IMR-90 (cell line): ENCODE data around the gene TPM4. TPM values are rescaled to one million over a fixed set of nuclear protein-coding genes. Genes with fewer than 3 reads are reported as not detected.

ENCODE experiments used
- ATAC-seq: fragments of 200-7000 bp; cut with Tn5 transposase; 2 replicates; pipeline ENCODE4 v1.9.1; 2020; ENCODE audit warnings: low read depth, mild to moderate bottlenecking, moderate library complexity
- BruUV-seq: library from RNA; stranded (reverse); fragments of 400-500 nt; replicated peaks from 2 replicates; lab custom pipeline; 2021; lab: Mats Ljungman, UMichigan
- CTCF ChIA-PET: fragments of 300-600 bp; formaldehyde crosslinking; extraction: SDS; loops from one replicate; lab custom pipeline; 2021; ENCODE audit warnings: antibody characterized with exemption; lab: Yijun Ruan, JAX
- POLR2A ChIA-PET: fragments of 300-600 bp; sonication (Branson Sonifier 250); formaldehyde crosslinking; loops from one replicate; lab custom pipeline; 2022; ENCODE audit warnings: antibody characterized with exemption; ENCODE audit not compliant: unreplicated experiment; lab: Charles Lee
- DNase-seq: peaks from one replicate; pipeline ENCODE4 v3.0.0; 2013
- H2AFZ ChIP-seq: replicated peaks from 2 replicates; pipeline ENCODE3; 2013; ENCODE audit warnings: low read length, mild to moderate bottlenecking; ENCODE audit not compliant: poor library complexity
- H2AK5ac ChIP-seq: 2 replicates; pipeline ENCODE4 v1.6.1; 2013; ENCODE audit warnings: low read depth, low read length, inconsistent platforms
- H2AK9ac ChIP-seq: replicated peaks from 2 replicates; pipeline ENCODE3; 2013; ENCODE audit warnings: mild to moderate bottlenecking, low read depth, low read length, moderate library complexity; ENCODE audit not compliant: poor library complexity
- H2BK120ac ChIP-seq: 2 replicates; pipeline ENCODE4 v1.6.1; 2013; ENCODE audit warnings: low read depth, low read length, inconsistent platforms
- H2BK15ac ChIP-seq: 3 replicates; pipeline ENCODE4 v1.6.1; 2013; ENCODE audit warnings: low read depth, low read length, inconsistent platforms
- H2BK20ac ChIP-seq: 2 replicates; pipeline ENCODE4 v1.6.1; 2013; ENCODE audit warnings: low read depth, mild to moderate bottlenecking, inconsistent platforms, low read length, moderate library complexity
- H2BK5ac ChIP-seq: 2 replicates; pipeline ENCODE4 v1.6.1; 2013; ENCODE audit warnings: mild to moderate bottlenecking, low read depth, low read length, inconsistent platforms; ENCODE audit not compliant: poor library complexity, severe bottlenecking
- H3K14ac ChIP-seq: replicated peaks from 2 replicates; pipeline ENCODE4 v1.6.1; 2013; ENCODE audit warnings: low read depth, low read length, inconsistent platforms
- H3K18ac ChIP-seq: 2 replicates; pipeline ENCODE4 v1.6.1; 2013; ENCODE audit warnings: low read depth, low read length, control low read depth
- H3K23ac ChIP-seq: 2 replicates; pipeline ENCODE4 v1.6.1; 2013; ENCODE audit warnings: low read depth, low read length, inconsistent platforms
- H3K27ac ChIP-seq: 2 replicates; pipeline ENCODE4 v1.5.1; 2013; ENCODE audit warnings: mild to moderate bottlenecking, control low read depth, low read length; ENCODE audit not compliant: insufficient read depth
- H3K27me3 ChIP-seq: 2 replicates; pipeline ENCODE4 v1.6.1; 2013; ENCODE audit warnings: low read length; ENCODE audit not compliant: control insufficient read depth, insufficient read depth
- H3K36me3 ChIP-seq: 2 replicates; pipeline ENCODE4 v1.6.1; 2013; ENCODE audit warnings: low read length, mixed read lengths; ENCODE audit not compliant: control insufficient read depth, insufficient read depth
- H3K4ac ChIP-seq: 2 replicates; pipeline ENCODE4 v1.6.1; 2013; ENCODE audit warnings: low read depth, low read length, inconsistent platforms
- H3K4me1 ChIP-seq: 2 replicates; pipeline ENCODE4 v1.6.1; 2013; ENCODE audit warnings: low read length, mixed read lengths; ENCODE audit not compliant: control insufficient read depth, insufficient read depth
- H3K4me2 ChIP-seq: 2 replicates; pipeline ENCODE4 v1.6.1; 2013; ENCODE audit warnings: low read depth, mild to moderate bottlenecking, control low read depth, low read length, moderate library complexity
- H3K4me3 ChIP-seq: 2 replicates; pipeline ENCODE4 v1.5.1; 2013; ENCODE audit warnings: low read depth, mild to moderate bottlenecking, control low read depth, low read length, moderate library complexity; ENCODE audit not compliant: insufficient read depth
- H3K56ac ChIP-seq: 2 replicates; pipeline ENCODE4 v1.6.1; 2013; ENCODE audit warnings: low read length, inconsistent platforms; ENCODE audit not compliant: insufficient read depth; ENCODE audit errors: extremely low read depth
- H3K79me1 ChIP-seq, 2 experiments: 2 replicates each; pipeline ENCODE4 v1.6.1; 2013; ENCODE audit warnings: low read length in 2 of 2, inconsistent platforms in 1 of 2, low read depth in 1 of 2
- H3K9ac ChIP-seq: 2 replicates; pipeline ENCODE4 v1.6.1; 2013; ENCODE audit warnings: low read depth, low read length, control low read depth
- H3K9me1 ChIP-seq: 2 replicates; pipeline ENCODE4 v1.6.1; 2013; ENCODE audit warnings: low read length, inconsistent platforms; ENCODE audit not compliant: insufficient read depth
- H3K9me3 ChIP-seq: 2 replicates; pipeline ENCODE4 v1.6.1; 2013; ENCODE audit warnings: low read length; ENCODE audit not compliant: control insufficient read depth, insufficient read depth
- H4K20me1 ChIP-seq: 2 replicates; pipeline ENCODE4 v1.6.1; 2013; ENCODE audit warnings: low read length, inconsistent platforms; ENCODE audit not compliant: insufficient read depth
- H4K5ac ChIP-seq: 2 replicates; pipeline ENCODE4 v1.6.1; 2013; ENCODE audit warnings: mild to moderate bottlenecking, low read depth, low read length, control low read depth
- H4K8ac ChIP-seq, 2 experiments: 2 replicates each; pipeline ENCODE4 v1.6.1; 2013; ENCODE audit warnings: low read depth in 2 of 2, low read length in 2 of 2, control low read depth in 1 of 2, inconsistent platforms in 1 of 2
- H4K91ac ChIP-seq: 2 replicates; pipeline ENCODE4 v1.6.1; 2013; ENCODE audit warnings: low read depth, low read length, inconsistent platforms; ENCODE audit not compliant: insufficient read depth
- CEBPB ChIP-seq: IDR thresholded peaks from 2 replicates; pipeline ENCODE4 v1.6.1; 2012; ENCODE audit warnings: low read depth, low read length, improper control_type of control experiment
- CHD1 ChIP-seq: IDR thresholded peaks from 2 replicates; pipeline ENCODE4 v1.6.1; 2012; ENCODE audit warnings: low read depth, low read length, improper control_type of control experiment
- MXI1 ChIP-seq: IDR thresholded peaks from 2 replicates; pipeline ENCODE4 v1.6.1; 2012; ENCODE audit warnings: low read depth, mild to moderate bottlenecking, low read length, moderate library complexity, borderline replicate concordance
- RCOR1 ChIP-seq: IDR thresholded peaks from 2 replicates; pipeline ENCODE4 v1.6.1; 2012; ENCODE audit warnings: mild to moderate bottlenecking, low read length, improper control_type of control experiment; ENCODE audit not compliant: insufficient replicate concordance
- SMC3 ChIP-seq: fragments of 150-350 bp; IDR thresholded peaks from 2 replicates; pipeline ENCODE4 v1.6.1; 2016; ENCODE audit warnings: low read depth, mild to moderate bottlenecking, antibody characterized with exemption, low read length, moderate library complexity
- WGBS, 2 experiments: methylation state at CpG; one replicate each; pipeline versions ENCODE4 v1.1.5 to v1.1.7; 2013; ENCODE audit warnings: missing lambda C conversion rate in 2 of 2; ENCODE audit not compliant: insufficient read length in 1 of 2; ENCODE audit errors: extremely low coverage in 2 of 2; 5-methylcytosine and 5-hydroxymethylcytosine counted together
- dilution Hi-C: fragments of 300-500 bp; cut with HindIII; formaldehyde crosslinking; loops from one replicate; pipeline ENCODE4 v1.14.3; 2018; ENCODE audit warnings: low sequenced_read_pairs; ENCODE audit not compliant: unreplicated experiment
- in situ Hi-C: fragments of 300-500 bp; cut with MboI; formaldehyde crosslinking; loops from 3 replicates; pipeline ENCODE4 v1.14.3; 2019; ENCODE audit warnings: low sequenced_read_pairs, inconsistent platforms, mixed read lengths
- intact Hi-C: fragments of 100-400 bp; cut with micrococcal nuclease; formaldehyde crosslinking; loops from 2 replicates; pipeline ENCODE4 v1.10.0; 2022
- polyA plus RNA-seq, 3 experiments: library from polyadenylated mRNA; depleted of rRNA; stranded (reverse); fragments of >200 nt; gene quantifications; 2 replicates each; pipeline ENCODE4 v1.2.3, GENCODE V29; 2012; ENCODE audit warnings: low replicate concordance in 1 of 3
- total RNA-seq: library from RNA; depleted of rRNA; stranded (reverse); fragments of >200 nt; gene quantifications from 2 replicates; pipeline ENCODE4 v1.2.3, GENCODE V29; 2012
- TF ChIP-seq, protein P1 (sequence below): fragments of 150-350 bp; IDR thresholded peaks from 2 replicates; pipeline ENCODE4 v1.6.1; 2017; ENCODE audit warnings: mild to moderate bottlenecking, antibody characterized with exemption, low read length, low read depth
- TF ChIP-seq, protein P2 (sequence below): fragments of 150-350 bp; IDR thresholded peaks from 2 replicates; pipeline ENCODE4 v1.6.1; 2016; ENCODE audit warnings: low read depth, mild to moderate bottlenecking, low read length, moderate library complexity, borderline replicate concordance

Gene TPM4
- total and polyA plus RNA-seq, 2 of the 4 experiments (the other 2 are of a cell fraction) = 1,075 to 1,160 TPM

DNA sequence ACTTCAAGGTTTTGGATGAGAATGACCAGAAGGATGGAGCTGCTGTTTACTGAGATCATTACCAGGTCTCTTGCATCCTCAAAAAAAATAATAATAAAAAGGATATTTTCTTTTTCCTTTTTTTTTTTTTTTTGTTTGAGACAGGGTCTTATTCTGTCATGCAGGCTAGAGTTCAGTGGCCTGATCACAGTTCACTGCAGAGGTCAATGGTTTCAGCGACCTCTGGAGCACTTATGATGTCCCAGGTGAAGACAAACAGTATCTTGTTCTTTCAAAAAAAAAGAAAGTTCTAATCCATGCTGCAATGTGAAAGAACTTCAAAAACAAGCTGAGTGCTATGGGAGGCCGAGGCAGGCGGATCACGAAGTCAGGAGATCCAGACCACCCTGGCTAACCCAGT lies 30.4 kb upstream of the TPM4 start:
- CTCF ChIA-PET = no interaction called here
- BruUV-seq = no TSS peak
- Histone ChIP-seq H3K27me3 (peaks cover 4% of the 10 kb centered on the region), H4K20me1 (no peaks in the 10 kb centered on the region), H2AFZ (no peak overlapping the region), H3K9me1 (no peaks in the 10 kb centered on the region), H3K4me3 (no peak overlapping the region), H2BK5ac (no peak overlapping the region), H4K91ac (no peak overlapping the region), H3K79me1 (no peaks in the 10 kb centered on the region), H3K14ac (no peak overlapping the region), H3K27ac (no peak overlapping the region), H2AK5ac (no peak overlapping the region), H3K18ac (no peak overlapping the region), H2BK20ac (no peak overlapping the region), H2BK120ac (no peak overlapping the region), H3K9ac (no peak overlapping the region), H3K4ac (no peak overlapping the region), H2AK9ac (no peak overlapping the region), H3K36me3 (no peaks in the 10 kb centered on the region), H4K5ac (no peak overlapping the region), H3K4me2 (no peak overlapping the region), H3K56ac (no peak overlapping the region), H4K8ac (no peak overlapping the region), H3K9me3 (0 out of 2 replicates have a peak, but pooled peaks cover 2% of the 10 kb centered on the region), H3K4me1 (no peaks in the 10 kb centered on the region), H2BK15ac (no peak overlapping the region), H3K23ac (no peak overlapping the region)
- TF ChIP-seq CEBPB (no peak), RCOR1 (no peak), MXI1 (no peak), SMC3 (no peak), CHD1 (no peak)
- TF ChIP-seq, protein P1, sequence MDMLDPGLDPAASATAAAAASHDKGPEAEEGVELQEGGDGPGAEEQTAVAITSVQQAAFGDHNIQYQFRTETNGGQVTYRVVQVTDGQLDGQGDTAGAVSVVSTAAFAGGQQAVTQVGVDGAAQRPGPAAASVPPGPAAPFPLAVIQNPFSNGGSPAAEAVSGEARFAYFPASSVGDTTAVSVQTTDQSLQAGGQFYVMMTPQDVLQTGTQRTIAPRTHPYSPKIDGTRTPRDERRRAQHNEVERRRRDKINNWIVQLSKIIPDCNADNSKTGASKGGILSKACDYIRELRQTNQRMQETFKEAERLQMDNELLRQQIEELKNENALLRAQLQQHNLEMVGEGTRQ = no peak
- TF ChIP-seq, protein P2, sequence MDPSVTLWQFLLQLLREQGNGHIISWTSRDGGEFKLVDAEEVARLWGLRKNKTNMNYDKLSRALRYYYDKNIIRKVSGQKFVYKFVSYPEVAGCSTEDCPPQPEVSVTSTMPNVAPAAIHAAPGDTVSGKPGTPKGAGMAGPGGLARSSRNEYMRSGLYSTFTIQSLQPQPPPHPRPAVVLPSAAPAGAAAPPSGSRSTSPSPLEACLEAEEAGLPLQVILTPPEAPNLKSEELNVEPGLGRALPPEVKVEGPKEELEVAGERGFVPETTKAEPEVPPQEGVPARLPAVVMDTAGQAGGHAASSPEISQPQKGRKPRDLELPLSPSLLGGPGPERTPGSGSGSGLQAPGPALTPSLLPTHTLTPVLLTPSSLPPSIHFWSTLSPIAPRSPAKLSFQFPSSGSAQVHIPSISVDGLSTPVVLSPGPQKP = no peak
- ATAC-seq = no peak
- in situ Hi-C loops = loop anchor here (10.0 kb wide), 1 partner anchor 339 kb away; no protein-coding TSS in a partner anchor
- DNase-seq = no peak
- intact Hi-C loops = no loop called here
- POLR2A ChIA-PET = interaction anchor here (0.7 kb wide), 1 partner anchor 341 kb away, joined by 7 read pairs; no protein-coding TSS in a partner anchor
- WGBS, 2 experiments = 56% methylated on average over 1 of the region's 4 CpGs; no CpG with 5 or more reads in 1 of the 2 experiments
- dilution Hi-C loops = no loop called here
